Measurements from ENCODE around the gene SHF. TPM values are rescaled to one million over a fixed set of nuclear protein-coding genes. Genes with fewer than 3 reads are reported as not detected.
A peak's percentile ranks its signal among the peaks of the same experiment; 100 is the strongest.

Gene SHF
- total RNA-seq, 4 donors from 2014 or later, result 6.0 to 19.4 (median 13.0) TPM

DNA sequence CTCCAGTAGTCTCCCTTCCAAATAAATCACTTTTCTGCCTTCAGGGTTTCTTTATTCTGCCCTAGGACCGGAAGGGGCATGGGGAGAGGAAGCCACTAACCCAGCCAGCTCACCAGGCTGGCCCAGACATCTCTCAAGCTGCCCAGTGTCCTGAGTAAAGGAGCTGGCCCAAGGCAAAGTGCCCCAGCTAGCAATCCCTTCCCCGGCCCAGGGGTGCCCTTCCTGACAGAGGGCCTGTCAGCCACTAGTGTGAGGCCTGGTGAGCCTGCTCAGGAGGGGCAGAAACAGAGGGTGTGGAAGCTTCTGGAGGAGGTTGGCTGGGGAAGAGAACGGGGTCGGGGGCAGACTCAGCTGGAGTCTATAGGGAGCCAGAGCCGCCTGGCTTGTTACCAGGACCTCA is 22.2 kb downstream of the SHF start:
- H3K4me3 ChIP-seq (ENCODE audit: low read depth, poor library complexity, severe bottlenecking), result no peak overlapping the region
- no peak for DNase-seq (ENCODE audit: low spot score in 2 of 2)
- WGBS, 2 donors, result 52 to 73% methylated on average over 5 of the region's 5 CpGs
- no peak for TF ChIP-seq POLR2A (IDR thresholded peaks at IDR 0.05)
- TF ChIP-seq, protein P1, sequence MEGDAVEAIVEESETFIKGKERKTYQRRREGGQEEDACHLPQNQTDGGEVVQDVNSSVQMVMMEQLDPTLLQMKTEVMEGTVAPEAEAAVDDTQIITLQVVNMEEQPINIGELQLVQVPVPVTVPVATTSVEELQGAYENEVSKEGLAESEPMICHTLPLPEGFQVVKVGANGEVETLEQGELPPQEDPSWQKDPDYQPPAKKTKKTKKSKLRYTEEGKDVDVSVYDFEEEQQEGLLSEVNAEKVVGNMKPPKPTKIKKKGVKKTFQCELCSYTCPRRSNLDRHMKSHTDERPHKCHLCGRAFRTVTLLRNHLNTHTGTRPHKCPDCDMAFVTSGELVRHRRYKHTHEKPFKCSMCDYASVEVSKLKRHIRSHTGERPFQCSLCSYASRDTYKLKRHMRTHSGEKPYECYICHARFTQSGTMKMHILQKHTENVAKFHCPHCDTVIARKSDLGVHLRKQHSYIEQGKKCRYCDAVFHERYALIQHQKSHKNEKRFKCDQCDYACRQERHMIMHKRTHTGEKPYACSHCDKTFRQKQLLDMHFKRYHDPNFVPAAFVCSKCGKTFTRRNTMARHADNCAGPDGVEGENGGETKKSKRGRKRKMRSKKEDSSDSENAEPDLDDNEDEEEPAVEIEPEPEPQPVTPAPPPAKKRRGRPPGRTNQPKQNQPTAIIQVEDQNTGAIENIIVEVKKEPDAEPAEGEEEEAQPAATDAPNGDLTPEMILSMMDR (IDR thresholded peaks at IDR 0.05), result no peak
- intact Hi-C loops (cut with DNase I; ENCODE audit: low total_unique reads), result no loop called here

DNA sequence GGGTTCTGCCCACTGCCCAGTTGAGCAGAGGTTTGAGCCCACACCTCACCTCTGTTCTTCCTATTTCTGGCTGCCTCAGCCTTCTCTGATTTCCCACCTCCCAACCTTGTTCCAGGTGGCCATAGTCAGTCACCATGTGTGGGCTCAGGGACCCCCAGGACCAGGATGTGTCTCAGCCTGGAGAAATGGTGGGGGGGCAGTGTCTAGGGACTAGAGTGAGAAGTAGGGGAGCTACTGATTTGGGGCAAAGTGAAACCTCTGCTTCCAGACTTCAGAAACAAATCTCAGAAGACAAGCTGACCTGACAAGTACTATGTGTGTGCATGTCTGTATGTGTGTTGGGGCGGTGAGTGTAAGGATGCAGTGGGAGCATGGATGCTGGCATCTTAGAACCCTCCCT is 22.9 kb downstream of the SHF start:
- DNase-seq (ENCODE audit: low spot score in 2 of 2), result no peak
- H3K4me3 ChIP-seq (ENCODE audit: low read depth, poor library complexity, severe bottlenecking), result no peak overlapping the region
- WGBS, 2 donors, result 83 to 100% methylated on average over 1 of the region's 1 CpG
- TF ChIP-seq, protein P1 (IDR thresholded peaks at IDR 0.05), result no peak
- no peak for TF ChIP-seq POLR2A (IDR thresholded peaks at IDR 0.05)
- intact Hi-C loops (cut with DNase I; ENCODE audit: low total_unique reads), result no loop called here

DNA sequence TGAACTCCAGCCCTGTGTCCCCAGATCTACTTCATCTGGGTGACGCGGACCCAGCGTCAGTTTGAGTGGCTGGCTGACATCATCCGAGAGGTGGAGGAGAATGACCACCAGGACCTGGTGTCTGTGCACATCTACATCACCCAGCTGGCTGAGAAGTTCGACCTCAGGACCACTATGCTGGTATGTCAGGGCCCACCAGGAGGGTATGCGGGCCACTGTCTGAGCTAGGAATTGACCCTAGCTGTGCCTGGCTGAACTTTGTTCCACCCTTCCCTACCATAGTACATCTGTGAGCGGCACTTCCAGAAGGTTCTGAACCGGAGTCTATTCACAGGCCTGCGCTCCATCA is 24.3 kb downstream of the SHF start:
- WGBS, 2 donors, result 85 to 89% methylated on average over 9 of the region's 9 CpGs
- TF ChIP-seq, protein P1 (IDR thresholded peaks at IDR 0.05), result no peak
- no peak for DNase-seq (ENCODE audit: low spot score in 2 of 2)
- H3K4me3 ChIP-seq (ENCODE audit: low read depth, poor library complexity, severe bottlenecking), result no peak overlapping the region
- intact Hi-C loops (cut with DNase I; ENCODE audit: low total_unique reads), result no loop called here

DNA sequence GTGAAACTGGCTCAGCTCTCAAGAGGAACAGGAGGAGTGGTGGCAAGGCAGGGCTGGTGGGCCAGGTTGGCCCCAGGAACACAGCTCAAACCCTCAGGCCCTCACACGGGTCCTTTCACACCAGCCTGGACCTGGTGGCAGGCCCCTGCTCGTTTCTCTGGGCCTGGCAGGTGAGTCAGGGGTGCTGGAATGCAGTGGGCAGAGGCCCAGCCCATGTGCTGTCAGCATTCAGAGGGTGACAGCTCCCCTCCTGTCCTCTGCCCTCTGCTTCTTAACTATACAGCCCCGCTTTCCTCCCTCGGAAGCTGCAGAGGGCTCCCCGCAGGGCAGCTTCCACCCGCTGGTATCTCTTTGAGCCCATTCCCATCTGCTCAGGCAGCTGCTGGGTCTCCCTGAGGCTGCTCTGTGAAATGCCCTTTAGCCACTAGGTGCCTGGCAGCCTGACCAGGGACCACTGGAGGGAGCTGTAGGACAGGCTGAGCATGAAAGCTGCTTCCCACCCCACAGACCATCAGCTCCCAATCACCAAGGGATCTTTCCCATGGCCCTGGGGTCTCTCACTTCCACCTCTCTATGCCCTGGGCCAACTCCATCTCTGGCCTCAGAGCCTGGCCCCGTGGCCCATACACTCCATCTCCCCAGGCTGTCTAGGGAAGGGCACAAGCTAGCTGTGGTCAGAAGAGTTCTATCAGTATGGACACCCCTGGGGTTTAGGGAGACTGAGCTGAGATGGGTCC is 24.8 kb downstream of the SHF start:
- intact Hi-C loops (cut with DNase I; ENCODE audit: low total_unique reads), result no loop called here
- WGBS, 2 donors, result 13 to 14% methylated on average over 7 of the region's 7 CpGs
- no peak overlapping the region for H3K4me3 ChIP-seq (ENCODE audit: low read depth, poor library complexity, severe bottlenecking)
- peak; percentile 76 to 95 for DNase-seq (ENCODE audit: low spot score in 2 of 2)
- TF ChIP-seq, protein P1 (IDR thresholded peaks at IDR 0.05), result peak in 1 of 3 donors; percentile 24
- no peak for TF ChIP-seq POLR2A (IDR thresholded peaks at IDR 0.05)

DNA sequence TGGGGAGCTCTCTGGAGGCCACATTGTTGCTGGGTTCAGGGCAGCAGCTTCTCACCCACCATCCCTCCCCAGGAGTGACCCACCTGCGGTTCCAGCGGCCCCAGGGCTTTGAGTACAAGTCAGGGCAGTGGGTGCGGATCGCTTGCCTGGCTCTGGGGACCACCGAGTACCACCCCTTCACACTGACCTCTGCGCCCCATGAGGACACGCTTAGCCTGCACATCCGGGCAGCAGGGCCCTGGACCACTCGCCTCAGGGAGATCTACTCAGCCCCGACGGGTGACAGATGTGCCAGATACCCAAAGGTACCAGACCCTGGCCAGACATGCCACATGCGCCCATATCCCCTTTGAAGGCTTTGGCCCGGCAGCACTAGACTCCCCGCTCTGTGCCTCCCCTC is 26.1 kb downstream of the SHF start:
- H3K4me3 ChIP-seq (ENCODE audit: low read depth, poor library complexity, severe bottlenecking), result no peak overlapping the region
- DNase-seq (ENCODE audit: low spot score in 2 of 2), result no peak
- intact Hi-C loops (cut with DNase I; ENCODE audit: low total_unique reads), result no loop called here
- 87 to 92% methylated on average over 13 to 14 of the region's 14 CpGs for WGBS, 2 donors
- TF ChIP-seq, protein P1 (IDR thresholded peaks at IDR 0.05), result no peak
- no peak for TF ChIP-seq POLR2A (IDR thresholded peaks at IDR 0.05)

DNA sequence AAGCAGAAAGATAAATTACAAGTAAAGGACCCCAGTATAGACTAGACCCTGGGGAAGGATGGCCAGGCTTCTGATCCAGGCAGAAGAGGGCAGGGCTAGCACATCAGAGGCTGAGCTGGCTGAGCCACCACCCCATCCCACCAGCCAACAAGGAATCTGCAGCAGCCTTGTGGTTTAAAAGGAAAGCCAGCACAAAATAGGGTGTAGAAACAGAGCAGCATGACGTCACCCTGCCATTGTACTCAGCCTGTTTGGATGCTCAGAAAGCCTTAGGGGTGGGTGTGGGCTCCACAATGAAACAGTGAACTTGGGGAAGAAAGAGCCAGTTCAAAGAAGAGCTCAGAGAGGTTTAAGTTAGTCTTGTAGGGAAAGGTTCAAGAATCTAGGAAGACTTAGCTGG is 29.8 kb downstream of the SHF start:
- WGBS, 2 donors, result 13 to 29% methylated on average over 1 of the region's 1 CpG
- DNase-seq (ENCODE audit: low spot score in 2 of 2), result no peak
- no peak overlapping the region for H3K4me3 ChIP-seq (ENCODE audit: low read depth, poor library complexity, severe bottlenecking)
- intact Hi-C loops (cut with DNase I; ENCODE audit: low total_unique reads), result no loop called here
- TF ChIP-seq POLR2A (IDR thresholded peaks at IDR 0.05), result no peak
- TF ChIP-seq, protein P1 (IDR thresholded peaks at IDR 0.05), result no peak
